CD4-positive, alpha-beta T cell (primary cell): ENCODE data around the gene SDK1. TPM values are rescaled to one million over a fixed set of nuclear protein-coding genes. Genes with fewer than 3 reads are reported as not detected.
"Not testable (repeated sequence)": the region's sequence is repeated elsewhere in the genome, so short reads cannot be mapped to it uniquely, and the experiment has no call there.

Experiments
- ATAC-seq: fragments of 200-7000 bp; cut with Tn5 transposase; one replicate; pipeline ENCODE4 v1.10.0; 2022; ENCODE audit warnings: mild to moderate bottlenecking; ENCODE audit not compliant: poor library complexity
- CTCF ChIA-PET: fragments of 350-600 bp; sonication (Branson Sonifier 250); formaldehyde crosslinking; loops from one replicate; lab custom pipeline; 2021; ENCODE audit warnings: antibody characterized with exemption, inconsistent platforms; lab: Charles Lee
- POLR2A ChIA-PET: fragments of 350-600 bp; sonication (Branson Sonifier 250); formaldehyde crosslinking; loops from one replicate; lab custom pipeline; 2021; ENCODE audit warnings: antibody characterized with exemption, inconsistent platforms; lab: Charles Lee
- DNase-seq, 14 experiments: peaks; one replicate each; pipeline ENCODE4 v3.0.0-alpha.2; 2013 to 2020; ENCODE audit warnings: mixed read lengths in 2 of 14
- H3K27ac ChIP-seq, 2 donors: one replicate each; pipeline versions ENCODE4 v1.5.1 to v1.7.0; 2013; ENCODE audit warnings: low read length in 2 of 2, low read depth in 1 of 2, mild to moderate bottlenecking in 1 of 2
- H3K27me3 ChIP-seq, 2 experiments: 1 replicate in 1 of 2; 2 replicates in 1 of 2; pipeline versions ENCODE4 v1.6.1 to v1.7.0; 2013; ENCODE audit warnings: low read length in 2 of 2, control low read depth in 1 of 2, mild to moderate bottlenecking in 1 of 2, moderate library complexity in 1 of 2; ENCODE audit not compliant: insufficient read depth in 2 of 2, control insufficient read depth in 1 of 2
- H3K36me3 ChIP-seq: one replicate; pipeline ENCODE4 v1.6.1; 2013; ENCODE audit warnings: low read length, control low read depth; ENCODE audit not compliant: insufficient read depth
- H3K4me1 ChIP-seq: one replicate; pipeline ENCODE4 v1.6.1; 2013; ENCODE audit warnings: low read length, control low read depth; ENCODE audit not compliant: insufficient read depth
- H3K4me3 ChIP-seq: one replicate; pipeline ENCODE4 v1.5.1; 2013; ENCODE audit warnings: mild to moderate bottlenecking, low read length, moderate library complexity
- H3K9me3 ChIP-seq, 2 experiments: 1 replicate in 1 of 2; 2 replicates in 1 of 2; pipeline versions ENCODE4 v1.6.1 to v1.7.0; 2013; ENCODE audit warnings: low read length in 2 of 2, mild to moderate bottlenecking in 2 of 2, control low read depth in 1 of 2, moderate library complexity in 1 of 2; ENCODE audit not compliant: control insufficient read depth in 1 of 2, insufficient read depth in 1 of 2
- H3K27ac Mint-ChIP-seq: one replicate; pipeline ENCODE4 v1.8.0; 2020; ENCODE audit warnings: mixed read lengths
- H3K27me3 Mint-ChIP-seq: one replicate; pipeline ENCODE4 v1.8.0; 2021; ENCODE audit warnings: mixed read lengths
- H3K36me3 Mint-ChIP-seq: one replicate; pipeline ENCODE4 v1.8.0; 2021; ENCODE audit warnings: low read depth, mixed read lengths
- H3K4me1 Mint-ChIP-seq: one replicate; pipeline ENCODE4 v1.8.0; 2021; ENCODE audit warnings: low read depth, mixed read lengths
- H3K4me3 Mint-ChIP-seq: one replicate; pipeline ENCODE4 v1.8.0; 2020; ENCODE audit warnings: mild to moderate bottlenecking, mixed read lengths
- H3K9me3 Mint-ChIP-seq: one replicate; pipeline ENCODE4 v1.8.0; 2020; ENCODE audit warnings: mixed read lengths
- CTCF ChIP-seq: fragments of 200-600 bp; IDR thresholded peaks from one replicate; pipeline ENCODE4 v1.8.0; 2022; ENCODE audit warnings: antibody characterized with exemption, mild to moderate bottlenecking
- intact Hi-C, 2 experiments: fragments of 100-400 bp; cut with DNase I in 1 of 2; cut with micrococcal nuclease in 1 of 2; formaldehyde crosslinking; loops; one replicate each; pipeline versions ENCODE4 v1.15.1 to v1.9.0; 2023 to 2025; cut with DNase I, micrococcal nuclease
- total RNA-seq, 174 experiments: library from RNA in 2 of 174; stranded (reverse) in 2 of 174; gene quantifications; one replicate each; pipeline ENCODE4 v1.2.3 and lab custom pipeline; 2021 to 2026

SDK1 gene
- total RNA-seq, 2 experiments from 2014 or later, result 1.1 to 1.3 TPM

GRCh38 chr7:4255336-4255735, 954.3 kb downstream of the SDK1 start:
- H3K9me3 ChIP-seq, result peaks cover 17 to 19% of the 10 kb centered on the region in 2 experiments
- ATAC-seq, result no peak

GRCh38 chr7:4256286-4256685, 955.2 kb downstream of the SDK1 start:
- Histone ChIP-seq H3K4me1 (no peaks in the 10 kb centered on the region), H3K36me3 (no peaks in the 10 kb centered on the region), H3K9me3 (peaks cover 16 to 17% of the 10 kb centered on the region in 2 experiments), H3K27ac (no peak overlapping the region), H3K27me3 (peaks cover 0 to 2% of the 10 kb centered on the region in 2 experiments), H3K4me3 (no peak overlapping the region)
- ATAC-seq, result no peak
- DNase-seq, result no peak
- no peak overlapping the region for H3K4me3 Mint-ChIP-seq
- CTCF ChIA-PET, result no interaction called here
- POLR2A ChIA-PET, result no interaction called here
- no peaks in the 10 kb centered on the region for H3K27me3 Mint-ChIP-seq
- H3K9me3 Mint-ChIP-seq, result peaks cover 10% of the 10 kb centered on the region
- H3K27ac Mint-ChIP-seq, result no peak overlapping the region
- no peaks in the 10 kb centered on the region for H3K4me1 Mint-ChIP-seq
- no peak for TF ChIP-seq CTCF
- no peaks in the 10 kb centered on the region for H3K36me3 Mint-ChIP-seq
- intact Hi-C loops, result no loop called here

More at GRCh38 chr7:4255336-4255735, 954.3 kb downstream of the SDK1 start:
- no peak for TF ChIP-seq CTCF
- ChIA-PET POLR2A (no interaction called here), CTCF (no interaction called here)
- Mint-ChIP-seq H3K9me3 (peaks cover 15% of the 10 kb centered on the region), H3K36me3 (no peaks in the 10 kb centered on the region), H3K27me3 (no peaks in the 10 kb centered on the region), H3K4me1 (no peaks in the 10 kb centered on the region), H3K27ac (no peak overlapping the region), H3K4me3 (no peak overlapping the region)
- H3K4me3 ChIP-seq, result no peak overlapping the region
- H3K27ac ChIP-seq, result no peak overlapping the region
- intact Hi-C loops, result no loop called here
- no peaks in the 10 kb centered on the region for H3K36me3 ChIP-seq
- H3K4me1 ChIP-seq, result no peaks in the 10 kb centered on the region
- DNase-seq, result no peak
- peaks cover 0 to 2% of the 10 kb centered on the region in 2 experiments for H3K27me3 ChIP-seq

GRCh38 chr7:4257146-4258111, 956.4 kb downstream of the SDK1 start:
- Histone ChIP-seq H3K36me3 (no peaks in the 10 kb centered on the region), H3K9me3 (peaks cover 9 to 17% of the 10 kb centered on the region in 2 experiments), H3K27me3 (peaks cover 0 to 2% of the 10 kb centered on the region in 2 experiments), H3K27ac (no peak overlapping the region), H3K4me3 (no peak overlapping the region), H3K4me1 (no peaks in the 10 kb centered on the region)
- no peak for TF ChIP-seq CTCF
- CTCF ChIA-PET, result no interaction called here
- no peak for ATAC-seq
- peaks cover 5% of the 10 kb centered on the region for H3K9me3 Mint-ChIP-seq
- no peak overlapping the region for H3K27ac Mint-ChIP-seq
- H3K27me3 Mint-ChIP-seq, result no peaks in the 10 kb centered on the region
- intact Hi-C loops, result no loop called here
- POLR2A ChIA-PET, result no interaction called here
- H3K36me3 Mint-ChIP-seq, result no peaks in the 10 kb centered on the region
- no peak for DNase-seq
- H3K4me1 Mint-ChIP-seq, result no peaks in the 10 kb centered on the region
- no peak overlapping the region for H3K4me3 Mint-ChIP-seq

- H3K27me3 Mint-ChIP-seq, H3K4me3 ChIP-seq, H3K36me3 ChIP-seq, DNase-seq, H3K9me3 Mint-ChIP-seq, POLR2A ChIA-PET, H3K27me3 ChIP-seq, H3K36me3 Mint-ChIP-seq, H3K27ac ChIP-seq, CTCF ChIA-PET, H3K27ac Mint-ChIP-seq, H3K4me1 Mint-ChIP-seq, H3K4me1 ChIP-seq, ATAC-seq, intact Hi-C loops, H3K4me3 Mint-ChIP-seq: not testable (repeated sequence)
- H3K9me3 ChIP-seq, result peaks cover 0 to 32% of the 10 kb centered on the region in 2 experiments
These were observed 959.1 kb downstream of the SDK1 start for GRCh38 chr7:4260116-4260515.
